IPS-11a (cell line): ENCODE data around the gene CSK.
"Not testable (repeated sequence)": the region's sequence is repeated elsewhere in the genome, so short reads cannot be mapped to it uniquely, and the experiment has no call there.

Experiments
- H3K4me3 ChIP-seq: one replicate; pipeline ENCODE4 v1.5.1; 2013; ENCODE audit warnings: low read depth, low read length, control low read depth

The CSK gene

DNA sequence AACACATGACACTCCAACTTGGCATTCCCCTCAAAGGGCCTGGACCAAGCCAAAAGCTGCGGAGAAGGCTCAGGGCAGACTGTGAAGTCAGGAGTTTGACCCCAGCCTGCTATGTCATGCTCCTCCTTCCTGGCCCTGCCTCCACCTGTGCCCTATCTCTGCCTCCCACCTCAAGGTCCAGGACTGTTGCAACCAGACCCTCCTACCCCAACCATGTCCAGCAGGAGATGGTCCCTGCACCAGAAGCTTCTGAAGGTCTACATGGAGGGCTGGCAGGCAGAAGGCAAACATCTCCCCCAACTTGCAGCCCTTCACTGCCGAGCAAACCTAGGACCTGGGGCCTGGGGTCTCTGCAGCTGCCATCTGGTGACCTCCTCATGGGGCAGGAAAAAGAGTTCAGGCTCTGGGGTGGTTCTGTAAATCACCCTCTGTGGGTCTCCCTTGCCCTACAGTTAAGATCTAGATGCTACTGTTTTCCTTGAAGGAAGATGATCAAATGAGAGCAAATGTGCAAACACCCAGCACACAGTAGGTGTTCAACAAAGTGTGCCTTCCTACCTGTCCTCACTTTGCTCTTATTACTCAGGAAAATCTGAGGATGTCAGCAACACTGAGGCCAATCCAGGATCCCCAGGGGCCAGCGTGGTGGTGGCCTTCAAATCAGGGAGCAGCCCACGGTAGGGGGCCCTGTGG lies 11.5 kb upstream of the CSK start:
- no peak overlapping the region for H3K4me3 ChIP-seq

DNA sequence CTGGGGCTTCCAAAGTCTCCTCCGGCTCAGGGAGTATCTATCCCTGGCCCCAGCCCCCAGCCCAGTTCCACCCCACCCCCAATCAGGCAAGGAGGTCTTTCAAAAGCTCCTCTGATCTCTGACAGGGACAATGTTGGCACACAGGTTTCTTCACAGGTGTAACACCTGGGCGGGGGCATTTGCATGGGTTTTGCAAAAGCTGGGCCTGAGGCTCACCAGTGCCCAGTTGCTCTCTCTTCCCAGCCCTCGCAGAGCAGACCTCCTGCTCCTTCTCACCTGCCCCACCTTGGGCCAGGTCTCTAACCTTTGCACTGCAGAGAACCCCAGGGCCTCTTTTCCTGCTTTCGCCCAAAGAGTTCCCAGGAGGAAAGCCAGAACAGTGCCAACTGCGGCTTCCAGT lies 8.6 kb upstream of the CSK start:
- H3K4me3 ChIP-seq = no peak overlapping the region

GRCh38 chr15:74773731-74774252 lies 8.1 kb upstream of the CSK start:
- H3K4me3 ChIP-seq = no peak overlapping the region

GRCh38 chr15:74775132-74775562 lies 6.7 kb upstream of the CSK start:
- H3K4me3 ChIP-seq = no peak overlapping the region

DNA sequence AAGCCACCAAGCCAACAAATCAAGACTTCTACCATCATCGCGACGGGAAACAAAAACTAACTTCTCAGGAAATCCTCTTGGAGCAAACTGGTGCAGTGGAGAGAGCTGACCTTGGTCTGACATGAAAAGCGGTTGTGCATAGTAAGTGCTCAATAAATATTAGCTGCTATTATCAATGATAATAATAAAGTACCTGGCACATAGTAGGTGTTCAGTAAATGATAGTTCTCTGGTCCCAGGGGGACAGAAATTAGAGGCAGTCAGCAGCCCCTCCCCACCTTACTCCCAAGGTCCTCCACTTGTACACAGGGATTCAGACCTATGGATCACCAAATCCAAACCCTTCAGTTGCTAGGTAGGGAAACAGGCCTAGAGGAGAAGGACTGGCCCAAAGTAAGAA lies 6.0 kb upstream of the CSK start:
- H3K4me3 ChIP-seq = no peak overlapping the region

GRCh38 chr15:74776821-74777768 lies 4.8 kb upstream of the CSK start:
- no peak overlapping the region for H3K4me3 ChIP-seq

- H3K4me3 ChIP-seq = no peak overlapping the region
Observed at GRCh38 chr15:74777769-74778598, 3.9 kb upstream of the CSK start.

DNA sequence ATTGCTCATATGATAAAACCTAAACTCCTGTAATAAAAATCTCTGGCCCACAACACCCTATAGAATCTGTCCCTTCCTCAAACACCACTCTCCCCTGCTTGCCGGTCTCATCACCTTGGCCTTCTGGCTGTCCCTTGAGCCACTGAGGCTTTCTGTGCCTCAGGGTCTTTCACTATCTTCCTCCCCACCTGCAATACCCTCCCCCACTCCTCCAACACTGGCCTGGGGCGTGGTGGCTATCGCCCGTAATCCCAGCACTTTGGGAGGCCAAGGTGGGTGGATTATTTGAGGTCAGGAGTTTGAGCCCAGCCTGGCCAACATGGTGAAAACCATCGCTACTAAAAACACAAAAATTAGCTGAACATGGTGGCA lies 3.3 kb upstream of the CSK start:
- H3K4me3 ChIP-seq = no peak overlapping the region

- no peak overlapping the region for H3K4me3 ChIP-seq
Observed at GRCh38 chr15:74779162-74779648, 2.7 kb upstream of the CSK start.

DNA sequence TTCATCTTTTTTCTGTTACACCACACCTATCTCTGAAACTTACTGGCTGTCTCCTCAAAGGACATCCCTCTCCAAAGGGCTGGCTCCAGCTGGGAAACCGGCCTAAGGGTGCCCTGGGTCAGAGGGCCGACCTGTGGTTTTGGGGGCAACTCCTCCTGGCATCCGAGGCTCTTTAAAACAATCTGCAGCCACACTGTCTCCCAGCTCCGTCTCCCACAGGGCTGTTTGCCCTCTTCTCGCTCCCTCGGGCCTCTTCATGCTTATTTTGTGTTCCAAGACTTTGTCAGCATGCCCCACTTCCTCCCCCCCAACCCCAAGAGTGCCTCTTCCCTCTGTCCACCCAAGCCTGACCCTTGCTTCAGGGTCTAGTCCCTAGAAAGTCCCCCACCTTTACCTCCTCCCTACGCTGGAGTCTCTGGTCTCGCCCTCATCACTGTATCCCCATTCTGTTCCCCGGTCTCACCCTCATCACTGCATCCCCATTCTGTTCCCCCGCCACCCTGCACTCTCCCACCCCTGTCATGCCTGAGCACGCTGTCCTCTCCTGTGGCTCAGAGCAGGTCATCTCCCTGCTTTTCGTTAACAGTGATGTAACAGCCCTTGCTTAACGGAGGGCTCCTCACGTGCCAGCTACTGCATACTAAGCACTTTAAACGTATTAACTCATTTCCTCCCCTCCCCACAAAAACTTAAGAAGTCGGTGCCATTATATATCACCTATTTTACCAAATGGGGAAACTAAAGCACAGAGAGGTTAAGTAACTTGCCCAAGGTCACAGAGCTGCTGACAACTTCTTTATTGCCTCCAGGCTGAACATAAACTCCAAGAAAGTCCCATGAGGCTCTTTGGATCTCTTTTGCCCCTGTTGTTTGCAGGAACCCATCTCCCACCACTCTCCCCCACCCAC lies 1.1 kb upstream of the CSK start:
- H3K4me3 ChIP-seq = no peak overlapping the region

DNA sequence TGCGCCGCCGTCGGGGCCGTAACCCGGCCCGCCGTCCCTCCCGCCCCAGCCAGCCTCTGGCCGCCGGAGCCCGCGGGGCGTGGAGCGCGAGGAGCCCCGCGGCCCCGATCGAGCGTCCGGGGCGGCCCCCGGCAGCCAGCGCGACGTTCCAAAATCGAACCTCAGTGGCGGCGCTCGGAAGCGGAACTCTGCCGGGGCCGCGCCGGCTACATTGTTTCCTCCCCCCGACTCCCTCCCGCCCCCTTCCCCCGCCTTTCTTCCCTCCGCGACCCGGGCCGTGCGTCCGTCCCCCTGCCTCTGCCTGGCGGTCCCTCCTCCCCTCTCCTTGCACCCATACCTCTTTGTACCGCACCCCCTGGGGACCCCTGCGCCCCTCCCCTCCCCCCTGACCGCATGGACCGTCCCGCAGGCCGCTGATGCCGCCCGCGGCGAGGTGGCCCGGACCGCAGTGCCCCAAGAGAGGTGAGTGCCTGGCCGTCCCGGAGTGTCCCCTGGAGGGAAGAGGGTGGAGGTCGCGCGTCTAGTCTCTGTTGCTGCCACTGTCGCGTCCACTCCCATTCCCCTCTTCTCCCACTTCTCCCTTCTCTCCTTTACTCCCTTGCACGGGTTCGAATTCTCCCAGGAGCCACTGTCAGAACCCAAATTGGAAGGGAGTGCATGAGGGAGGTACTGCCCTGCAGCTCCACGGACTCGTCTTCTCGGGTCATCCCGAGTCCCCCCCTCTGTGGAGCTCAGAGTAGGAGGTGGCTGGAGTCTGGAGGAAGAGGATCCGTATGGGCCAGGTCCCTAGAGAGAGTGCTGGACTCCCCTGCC lies 585 bp downstream of the CSK start:
- peak overlapping the region; percentile 66 for H3K4me3 ChIP-seq

DNA sequence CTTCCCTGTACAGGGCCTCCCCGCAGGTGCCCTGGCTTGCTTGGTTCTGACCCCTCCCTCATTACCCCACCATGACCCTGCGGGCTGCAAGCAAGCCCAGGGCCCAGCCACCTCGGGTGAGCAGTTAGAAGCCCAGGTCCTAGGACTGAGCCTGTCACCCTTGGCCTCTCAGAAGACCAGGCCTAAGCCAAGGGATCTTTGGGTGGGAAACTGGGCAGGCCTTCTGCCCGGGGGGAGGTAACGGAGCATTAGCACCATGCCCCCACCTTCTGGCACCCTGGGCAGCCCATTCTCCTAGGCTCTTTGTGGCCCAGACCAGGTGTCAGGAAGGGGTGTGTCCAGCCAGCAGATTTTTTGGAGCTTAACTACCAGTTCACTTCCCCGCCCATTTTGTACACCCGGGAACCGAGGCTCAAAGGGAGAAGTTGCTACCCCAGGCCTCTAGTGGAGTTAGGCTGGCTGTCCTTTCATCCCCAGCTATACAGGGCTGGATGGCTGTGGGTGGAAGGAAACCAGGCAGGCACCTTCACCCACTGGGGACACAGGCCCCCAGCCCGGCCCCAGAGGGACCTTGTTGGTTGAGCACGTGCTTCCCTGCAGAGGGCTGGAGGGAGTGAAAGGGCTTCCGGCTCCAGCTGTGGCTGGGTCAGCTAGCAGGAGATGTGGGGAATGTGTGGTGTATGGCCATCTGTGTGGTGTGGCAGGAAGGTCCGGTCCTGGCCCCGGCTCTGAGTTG lies 1.4 kb downstream of the CSK start:
- H3K4me3 ChIP-seq = peak overlapping the region; percentile 66

GRCh38 chr15:74783808-74784175 lies 1.9 kb downstream of the CSK start:
- H3K4me3 ChIP-seq = no peak overlapping the region

GRCh38 chr15:74784426-74785193 lies 2.7 kb downstream of the CSK start:
- H3K4me3 ChIP-seq = no peak overlapping the region

DNA sequence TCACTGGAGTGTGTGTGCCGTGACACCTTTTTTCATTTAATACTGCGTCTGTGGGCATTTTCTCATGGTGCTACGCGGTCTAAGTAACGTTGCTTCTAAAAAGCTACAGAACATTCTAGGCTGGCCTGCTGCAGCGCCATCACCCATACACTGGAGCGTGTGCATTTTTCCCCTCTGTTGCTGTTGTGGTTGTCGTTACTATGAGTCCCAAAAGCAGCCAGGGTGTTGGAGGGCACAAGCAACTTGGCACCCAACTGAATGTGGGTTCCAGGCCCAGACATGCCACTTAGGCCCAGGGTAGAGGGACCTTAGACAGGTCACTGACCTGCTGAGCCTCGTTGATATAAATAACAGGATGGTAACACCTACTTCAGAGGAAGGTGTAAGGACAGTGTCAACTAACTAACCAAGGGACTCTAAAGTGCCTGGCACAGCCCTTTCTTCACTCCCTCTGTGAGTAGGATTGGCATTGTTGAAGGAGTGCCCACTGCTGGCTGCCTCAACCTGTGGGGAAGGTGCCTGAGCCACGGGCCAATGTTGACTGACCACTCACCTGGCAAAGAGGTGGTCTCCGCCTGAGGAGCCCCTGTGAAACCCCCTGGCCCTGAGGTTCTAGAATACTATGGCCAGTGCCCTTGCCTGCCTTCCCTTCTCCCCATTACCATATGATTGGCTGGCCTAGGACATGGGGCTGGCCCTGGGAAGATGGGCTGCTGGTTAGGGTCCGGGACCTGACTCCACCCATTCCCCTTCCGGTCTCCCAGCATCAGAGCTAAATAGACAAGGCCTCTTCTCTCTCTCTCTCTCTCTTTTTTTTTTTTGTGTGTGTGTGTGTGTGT lies 3.5 kb downstream of the CSK start:
- H3K4me3 ChIP-seq = no peak overlapping the region

DNA sequence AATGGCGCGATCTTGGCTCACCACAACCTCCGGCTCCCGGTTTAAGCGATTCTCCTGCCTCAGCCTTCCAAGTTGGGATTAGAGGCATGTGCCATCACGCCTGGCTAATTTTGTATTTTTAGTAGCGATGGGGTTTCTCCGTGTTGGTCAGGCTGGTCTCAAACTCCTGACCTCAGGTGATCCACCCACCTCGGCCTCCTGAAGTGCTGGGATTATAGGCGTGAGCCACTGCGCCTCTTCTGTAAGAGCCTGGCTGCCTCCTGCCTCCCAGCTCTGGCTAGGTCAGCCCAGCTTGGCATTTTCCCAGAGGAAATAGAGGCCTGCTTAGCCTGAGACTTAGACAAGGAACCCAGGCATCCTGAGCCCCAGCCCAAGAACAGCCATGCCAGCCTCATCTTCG lies 4.2 kb downstream of the CSK start:
- not testable (repeated sequence) for H3K4me3 ChIP-seq
